ENCODE results near the gene NT5DC3. TPM values are rescaled to one million over a fixed set of nuclear protein-coding genes. Genes with fewer than 3 reads are reported as not detected.

Gene NT5DC3
- total RNA-seq, 2 donors from 2014 or later = 36.0 to 62.4 TPM

GRCh38 chr12:103798586-103798985 is 42.4 kb downstream of the NT5DC3 start:
- ATAC-seq (ENCODE audit: insufficient number of reproducible peaks, low FRiP score, low read depth) (no peak), DNase-seq (ENCODE audit: low spot score) (no peak)
- Histone ChIP-seq H3K27ac (peak overlapping the region; percentile 69 to 75), H3K27me3 (replicated peaks; ENCODE audit: insufficient read depth) (no peaks in the 10 kb centered on the region), H3K4me3 (no peak overlapping the region), H3K4me1 (ENCODE audit: control insufficient read depth in 1 of 2, low read depth in 2 of 2) (peaks cover 20 to 37% of the 10 kb centered on the region in 2 donors), H3K36me3 (peaks cover 38% of the 10 kb centered on the region), H3K9me3 (no peaks in the 10 kb centered on the region)
- TF ChIP-seq, protein P1, sequence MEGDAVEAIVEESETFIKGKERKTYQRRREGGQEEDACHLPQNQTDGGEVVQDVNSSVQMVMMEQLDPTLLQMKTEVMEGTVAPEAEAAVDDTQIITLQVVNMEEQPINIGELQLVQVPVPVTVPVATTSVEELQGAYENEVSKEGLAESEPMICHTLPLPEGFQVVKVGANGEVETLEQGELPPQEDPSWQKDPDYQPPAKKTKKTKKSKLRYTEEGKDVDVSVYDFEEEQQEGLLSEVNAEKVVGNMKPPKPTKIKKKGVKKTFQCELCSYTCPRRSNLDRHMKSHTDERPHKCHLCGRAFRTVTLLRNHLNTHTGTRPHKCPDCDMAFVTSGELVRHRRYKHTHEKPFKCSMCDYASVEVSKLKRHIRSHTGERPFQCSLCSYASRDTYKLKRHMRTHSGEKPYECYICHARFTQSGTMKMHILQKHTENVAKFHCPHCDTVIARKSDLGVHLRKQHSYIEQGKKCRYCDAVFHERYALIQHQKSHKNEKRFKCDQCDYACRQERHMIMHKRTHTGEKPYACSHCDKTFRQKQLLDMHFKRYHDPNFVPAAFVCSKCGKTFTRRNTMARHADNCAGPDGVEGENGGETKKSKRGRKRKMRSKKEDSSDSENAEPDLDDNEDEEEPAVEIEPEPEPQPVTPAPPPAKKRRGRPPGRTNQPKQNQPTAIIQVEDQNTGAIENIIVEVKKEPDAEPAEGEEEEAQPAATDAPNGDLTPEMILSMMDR (IDR thresholded peaks at IDR 0.05) = no peak

DNA sequence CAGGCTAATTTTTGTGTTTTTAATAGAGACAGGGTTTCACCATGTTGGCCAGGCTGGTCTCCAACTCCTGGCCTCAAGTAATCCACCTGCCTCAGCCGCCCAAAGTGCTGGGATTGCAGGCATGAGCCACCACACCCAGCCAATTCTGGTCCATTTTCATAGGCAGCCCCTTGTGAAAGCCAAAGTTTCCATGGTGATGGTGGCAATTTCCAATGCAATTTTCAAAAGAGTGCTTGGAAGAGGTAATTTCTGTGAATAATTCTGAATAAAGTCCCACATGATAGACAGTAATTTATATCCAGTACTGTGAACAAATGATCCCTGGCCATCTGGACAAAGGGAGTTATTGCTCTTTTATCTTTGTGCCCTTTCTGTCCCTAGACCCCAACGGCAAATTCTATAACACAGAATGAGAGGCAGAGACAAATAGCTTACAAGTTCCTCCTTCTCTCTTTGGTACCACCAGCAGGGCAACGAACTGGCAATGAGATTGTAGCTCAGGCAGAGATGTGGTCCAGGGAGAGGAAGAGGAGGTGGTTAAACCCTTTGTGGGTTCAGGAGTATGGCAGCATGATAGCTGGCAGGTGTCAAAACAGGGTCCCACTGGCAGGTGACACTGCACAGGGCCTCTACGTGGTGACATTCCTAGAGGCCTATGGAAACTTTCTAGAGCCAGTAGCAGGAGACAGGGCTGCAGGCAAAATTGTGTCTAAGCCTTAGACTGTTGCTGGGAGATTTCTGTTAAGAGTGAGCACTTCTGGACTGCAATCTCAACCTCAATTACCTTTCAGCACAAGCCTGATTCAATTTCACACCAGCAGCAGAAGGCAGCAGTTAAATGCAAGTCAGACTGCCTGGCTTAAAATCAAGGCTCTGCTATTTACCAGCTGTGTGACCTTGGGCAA is 46.5 kb downstream of the NT5DC3 start:
- Histone ChIP-seq H3K27ac (no peak overlapping the region), H3K4me1 (ENCODE audit: control insufficient read depth in 1 of 2, low read depth in 2 of 2) (peaks cover 0 to 7% of the 10 kb centered on the region in 2 donors), H3K27me3 (replicated peaks; ENCODE audit: insufficient read depth) (no peaks in the 10 kb centered on the region), H3K36me3 (peaks cover 55% of the 10 kb centered on the region), H3K9me3 (no peaks in the 10 kb centered on the region), H3K4me3 (no peak overlapping the region)
- TF ChIP-seq, protein P1 (IDR thresholded peaks at IDR 0.05) = no peak
- ATAC-seq (ENCODE audit: insufficient number of reproducible peaks, low FRiP score, low read depth) (no peak), DNase-seq (ENCODE audit: low spot score) (no peak)

DNA sequence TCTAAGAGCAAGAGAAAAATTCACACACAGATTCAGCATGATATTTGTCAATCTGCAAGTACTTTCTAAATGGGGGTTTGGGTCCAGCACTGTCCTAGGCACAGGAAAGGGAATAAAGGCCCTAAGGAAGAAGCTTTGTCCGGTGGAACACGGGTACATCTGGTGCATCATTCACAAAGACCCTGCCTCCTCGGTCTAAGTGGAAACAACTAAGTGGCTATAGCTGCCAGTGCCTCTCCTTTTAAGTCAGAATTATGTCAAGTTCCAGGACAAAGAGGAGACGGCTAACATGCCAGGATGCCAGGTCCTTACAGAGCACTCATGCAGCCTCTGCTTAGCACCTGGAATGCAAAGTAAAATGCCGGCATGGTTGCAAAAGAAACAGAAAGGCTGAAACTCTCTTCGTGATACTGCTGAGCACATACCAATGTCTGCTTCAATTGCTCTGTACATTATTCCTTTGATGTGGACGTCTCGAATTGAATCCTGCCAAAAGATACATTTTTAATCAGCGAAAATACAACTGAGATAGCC is 47.5 kb downstream of the NT5DC3 start:
- no peaks in the 10 kb centered on the region for H3K4me1 ChIP-seq (ENCODE audit: control insufficient read depth in 1 of 2, low read depth in 2 of 2)
- TF ChIP-seq, protein P1 (IDR thresholded peaks at IDR 0.05) = no peak
- DNase-seq (ENCODE audit: low spot score) = no peak
- H3K27me3 ChIP-seq (replicated peaks; ENCODE audit: insufficient read depth) = no peaks in the 10 kb centered on the region
- peaks cover 55% of the 10 kb centered on the region for H3K36me3 ChIP-seq
- no peaks in the 10 kb centered on the region for H3K9me3 ChIP-seq
- no peak overlapping the region for H3K27ac ChIP-seq
- ATAC-seq (ENCODE audit: insufficient number of reproducible peaks, low FRiP score, low read depth) = no peak
- H3K4me3 ChIP-seq = no peak overlapping the region

DNA sequence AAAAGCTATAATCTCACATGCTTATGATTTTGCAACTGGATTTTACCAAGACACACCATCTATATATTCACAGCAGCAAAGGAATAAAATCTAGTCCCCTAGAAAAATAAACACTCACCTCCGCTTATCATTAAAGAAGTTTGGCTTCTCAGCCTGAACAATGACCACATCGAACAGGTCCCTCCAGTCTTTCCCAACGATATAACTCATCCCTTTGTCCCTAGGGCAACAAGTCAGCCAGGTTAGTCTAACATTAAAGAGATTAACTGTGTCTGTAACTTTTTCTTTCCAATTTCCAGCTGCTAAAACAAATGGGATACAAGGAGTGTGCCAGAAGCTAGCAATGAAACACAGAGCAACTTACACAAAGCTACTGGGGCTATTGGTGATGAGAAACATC is 48.0 kb downstream of the NT5DC3 start:
- DNase-seq (ENCODE audit: low spot score) = no peak
- Histone ChIP-seq H3K27ac (no peak overlapping the region), H3K9me3 (no peaks in the 10 kb centered on the region), H3K27me3 (replicated peaks; ENCODE audit: insufficient read depth) (no peaks in the 10 kb centered on the region), H3K36me3 (peaks cover 50% of the 10 kb centered on the region), H3K4me1 (ENCODE audit: control insufficient read depth in 1 of 2, low read depth in 2 of 2) (no peaks in the 10 kb centered on the region), H3K4me3 (no peak overlapping the region)
- no peak for ATAC-seq (ENCODE audit: insufficient number of reproducible peaks, low FRiP score, low read depth)
- TF ChIP-seq, protein P1 (IDR thresholded peaks at IDR 0.05) = no peak

- TF ChIP-seq, protein P1 (IDR thresholded peaks at IDR 0.05) = no peak
- H3K9me3 ChIP-seq = no peaks in the 10 kb centered on the region
- ATAC-seq (ENCODE audit: insufficient number of reproducible peaks, low FRiP score, low read depth) (no peak), DNase-seq (ENCODE audit: low spot score) (no peak)
- peaks cover 46% of the 10 kb centered on the region for H3K36me3 ChIP-seq
- no peak overlapping the region for H3K27ac ChIP-seq
- H3K4me1 ChIP-seq (ENCODE audit: control insufficient read depth in 1 of 2, low read depth in 2 of 2) = no peaks in the 10 kb centered on the region
- no peak overlapping the region for H3K4me3 ChIP-seq
- no peaks in the 10 kb centered on the region for H3K27me3 ChIP-seq (replicated peaks; ENCODE audit: insufficient read depth)
Observed at GRCh38 chr12:103791350-103791920, 49.6 kb downstream of the NT5DC3 start.
